Upper lobe of left lung (tissue), 4 donors: ENCODE measurements around the gene ZNF620.

Experiments used
- CTCF ChIP-seq, 6 experiments: fragments of 450-650 bp in 4 of 6; fragments of 200-600 bp in 2 of 6; sonication (generic) in 2 of 6; IDR thresholded peaks; one replicate each; pipeline ENCODE4 v1.5.1; 2016 to 2019; ENCODE audit warnings: antibody characterized with exemption in 6 of 6
- EP300 ChIP-seq, 4 donors: sonication (generic); formaldehyde crosslinking; IDR thresholded peaks; one replicate each; pipeline ENCODE4 v1.5.1; 2017; ENCODE audit warnings: antibody characterized with exemption in 4 of 4, control low read depth in 2 of 4

GRCh38 chr3:40463579-40463978, 42.3 kb upstream of the ZNF620 start:
- TF ChIP-seq CTCF (IDR thresholded peaks at IDR 0.05) (no peak), EP300 (IDR thresholded peaks at IDR 0.05) (no peak)
